ENCODE results near the gene PLA2G2A. TPM values are rescaled to one million over a fixed set of nuclear protein-coding genes. Genes with fewer than 3 reads are reported as not detected.

PLA2G2A gene, protein sequence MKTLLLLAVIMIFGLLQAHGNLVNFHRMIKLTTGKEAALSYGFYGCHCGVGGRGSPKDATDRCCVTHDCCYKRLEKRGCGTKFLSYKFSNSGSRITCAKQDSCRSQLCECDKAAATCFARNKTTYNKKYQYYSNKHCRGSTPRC
- total RNA-seq (2022; extraction: Qiagen RNA extraction): not detected in 5 replicates

GRCh38 chr1:19979494-19979977, at the start of gene PLA2G2A:
Gene PLA2G2A (minus strand): TSS chr1:19979618. CDS start chr1:19978773, 845 bp downstream.

Other genes starting within 250 kb of the PLA2G2A start
- 5.4 to 7.5 TPM (median 6.1 TPM) in 5 replicates for gene TMCO4, start 179.7 kb downstream of the PLA2G2A start, total RNA-seq (2022; extraction: Qiagen RNA extraction)
- not detected in 5 replicates for gene RNF186, start 164.3 kb downstream of the PLA2G2A start, total RNA-seq (2022; extraction: Qiagen RNA extraction)
- 2.4 to 3.1 TPM (median 2.4 TPM) in 5 replicates for gene OTUD3, start 97.2 kb downstream of the PLA2G2A start, total RNA-seq (2022; extraction: Qiagen RNA extraction)
- gene PLA2G2E, start 56.0 kb downstream of the PLA2G2A start, total RNA-seq (2022; extraction: Qiagen RNA extraction): not detected in 5 replicates
- not detected in 5 replicates for gene PLA2G5, start 90.6 kb upstream of the PLA2G2A start, total RNA-seq (2022; extraction: Qiagen RNA extraction)
- 0.03 TPM in 1 of 5 replicates, not detected in the others for gene PLA2G2D, start 139.9 kb upstream of the PLA2G2A start, total RNA-seq (2022; extraction: Qiagen RNA extraction)
- not detected in 5 replicates for gene PLA2G2F, start 159.7 kb upstream of the PLA2G2A start, total RNA-seq (2022; extraction: Qiagen RNA extraction)
- not detected in 5 replicates for gene UBXN10, start 206.5 kb upstream of the PLA2G2A start, total RNA-seq (2022; extraction: Qiagen RNA extraction)
- gene PLA2G2C, start 206.9 kb upstream of the PLA2G2A start, total RNA-seq (2022; extraction: Qiagen RNA extraction): not detected in 5 replicates